ACC112 (cell line): ENCODE results near the gene HOXA9.

Experiments used
- H2AFZ ChIP-seq: fragments of 200-600 bp; sonication (generic); one replicate; pipeline ENCODE4 v1.6.0; 2017; ENCODE audit warnings: antibody characterized with exemption, low read length; ENCODE audit not compliant: unreplicated experiment
- H3K27ac ChIP-seq: fragments of 200-600 bp; sonication (generic); 2 replicates; pipeline ENCODE4 v1.5.1; 2014; ENCODE audit warnings: low read depth, mild to moderate bottlenecking, antibody characterized with exemption, low read length, moderate library complexity
- H3K27me3 ChIP-seq: fragments of 200-600 bp; sonication (generic); 2 replicates; pipeline ENCODE4 v1.6.1; 2014; ENCODE audit warnings: mild to moderate bottlenecking, antibody characterized with exemption, low read length, moderate library complexity, mixed read lengths; ENCODE audit not compliant: insufficient read depth
- H3K36me3 ChIP-seq: fragments of 200-600 bp; sonication (generic); 2 replicates; pipeline ENCODE4 v1.6.1; 2016; ENCODE audit warnings: mild to moderate bottlenecking, antibody characterized with exemption, low read length, moderate library complexity, mixed read lengths; ENCODE audit not compliant: insufficient read depth
- H3K4me1 ChIP-seq: fragments of 200-600 bp; sonication (generic); one replicate; pipeline ENCODE4 v1.6.1; 2016; ENCODE audit warnings: low read length, mixed read lengths; ENCODE audit not compliant: insufficient read depth, unreplicated experiment, control insufficient read depth
- H3K4me3 ChIP-seq: fragments of 200-600 bp; sonication (generic); 2 replicates; pipeline ENCODE4 v1.5.1; 2014; ENCODE audit warnings: mild to moderate bottlenecking, low read depth, low read length
- H3K79me2 ChIP-seq: fragments of 200-600 bp; sonication (generic); one replicate; pipeline ENCODE4 v1.6.0; 2016; ENCODE audit warnings: low read length; ENCODE audit not compliant: control insufficient read depth, unreplicated experiment, insufficient read depth

HOXA9 gene

DNA sequence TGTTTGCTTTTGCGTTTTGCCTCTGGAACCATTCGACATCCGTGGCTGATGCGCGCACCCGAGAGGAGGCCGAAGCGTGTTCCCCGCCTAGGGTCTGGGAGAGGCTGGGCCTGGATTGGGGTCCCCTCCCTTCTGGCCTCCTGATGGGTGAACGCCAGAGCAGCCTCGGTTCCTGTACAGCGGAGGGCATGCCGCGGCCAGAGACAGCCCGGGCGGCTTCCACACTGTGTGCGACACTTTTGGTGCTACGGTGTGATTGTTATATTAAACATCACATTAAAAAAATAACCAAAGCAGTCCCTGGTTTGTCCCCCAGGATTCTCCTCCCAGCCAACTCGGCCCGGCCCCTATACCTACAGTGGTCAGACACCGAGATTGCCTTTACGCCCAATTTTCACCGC, 5.2 kb downstream of the HOXA9 start:
- Histone ChIP-seq H3K4me3 (peak overlapping the region; percentile 80), H3K4me1 (no peaks in the 10 kb centered on the region), H3K36me3 (no peaks in the 10 kb centered on the region), H3K27ac (no peak overlapping the region), H2AFZ (peak overlapping the region; percentile 87), H3K79me2 (no peaks in the 10 kb centered on the region), H3K27me3 (peaks cover 95% of the 10 kb centered on the region)

DNA sequence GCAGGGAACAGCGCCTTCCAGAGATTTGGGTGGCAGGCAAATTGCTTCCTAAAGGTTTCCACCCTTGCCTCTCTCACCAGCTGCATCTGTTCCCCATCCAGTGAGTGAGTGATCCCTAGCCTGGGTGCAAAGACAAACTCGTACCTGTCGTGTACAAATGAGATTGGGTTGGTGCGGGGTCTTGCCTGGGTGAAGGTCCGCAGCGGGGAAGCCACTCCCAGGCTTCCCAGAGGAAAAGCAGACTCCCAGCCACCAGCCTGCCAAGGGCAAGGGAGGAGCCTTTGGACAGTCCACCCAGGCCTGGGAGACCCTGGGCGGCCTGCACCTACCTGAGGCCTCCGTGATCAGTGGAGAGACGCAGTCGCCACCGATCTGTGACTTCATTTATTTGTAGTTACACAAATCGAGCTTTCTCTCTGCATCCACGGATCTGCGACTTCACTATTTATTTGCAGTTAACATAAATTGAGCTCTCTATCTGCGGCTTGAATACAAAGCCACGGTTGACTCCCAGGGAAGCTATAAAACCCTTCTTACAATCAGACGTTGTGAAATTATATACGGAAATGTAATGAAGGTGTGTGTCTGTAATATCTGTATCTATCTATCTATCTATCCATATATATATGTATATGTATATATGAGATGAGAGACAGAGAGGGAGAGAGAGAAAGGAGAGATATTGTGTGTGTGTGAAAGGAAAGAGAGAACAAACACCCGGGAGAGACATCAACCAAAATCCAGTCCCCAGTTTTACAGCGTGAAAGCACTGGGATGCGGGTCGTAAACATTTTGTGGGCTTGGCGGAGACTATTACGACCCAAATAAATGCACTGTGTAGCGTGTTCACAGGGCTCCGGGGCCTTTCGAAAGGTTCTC, 5.8 kb downstream of the HOXA9 start:
- peaks cover 95% of the 10 kb centered on the region for H3K27me3 ChIP-seq
- no peaks in the 10 kb centered on the region for H3K79me2 ChIP-seq
- no peak overlapping the region for H2AFZ ChIP-seq
- no peaks in the 10 kb centered on the region for H3K4me1 ChIP-seq
- H3K27ac ChIP-seq, result no peak overlapping the region
- no peaks in the 10 kb centered on the region for H3K36me3 ChIP-seq
- H3K4me3 ChIP-seq, result no peak overlapping the region

DNA sequence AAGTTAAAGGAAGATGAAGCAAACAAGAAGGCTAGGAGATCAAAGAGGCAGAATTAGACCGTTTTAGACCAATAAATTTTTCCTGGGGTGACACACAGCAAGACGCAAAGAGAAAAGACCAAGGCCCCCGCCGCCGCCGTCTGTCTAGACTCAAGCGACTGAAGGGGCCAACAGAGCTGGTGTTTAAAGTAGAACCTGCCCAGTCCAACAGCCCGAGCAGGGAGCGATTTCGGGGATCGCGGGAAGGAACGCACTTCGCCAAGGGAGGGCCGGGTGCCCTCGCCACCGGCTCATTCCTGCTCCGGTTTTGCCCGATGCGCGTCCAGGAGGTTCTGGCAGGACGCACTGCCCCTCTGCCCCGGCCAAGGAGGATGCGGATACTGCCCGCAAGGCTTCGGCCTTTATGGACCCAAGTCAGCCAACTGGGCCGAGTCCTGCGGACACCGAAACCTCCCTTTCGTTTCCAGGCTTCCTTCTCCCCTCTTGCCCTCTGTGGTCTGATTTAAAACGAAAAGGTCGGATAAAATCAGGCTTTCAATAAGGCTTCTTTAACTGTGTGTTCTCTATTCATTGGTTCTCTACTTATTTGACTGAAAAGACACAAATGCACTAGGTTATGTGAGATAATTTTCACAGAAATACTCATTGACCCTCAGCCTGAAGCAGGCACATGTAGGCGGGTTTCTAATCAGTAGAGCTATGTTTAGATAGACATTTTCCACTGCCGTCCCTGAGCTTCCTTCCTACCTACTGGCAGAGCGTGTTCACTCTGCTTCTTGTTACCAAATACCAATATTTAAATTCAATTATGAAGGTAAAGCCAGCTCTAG, 6.7 kb downstream of the HOXA9 start:
- no peaks in the 10 kb centered on the region for H3K4me1 ChIP-seq
- no peak overlapping the region for H2AFZ ChIP-seq
- H3K4me3 ChIP-seq, result no peak overlapping the region
- no peaks in the 10 kb centered on the region for H3K79me2 ChIP-seq
- no peaks in the 10 kb centered on the region for H3K36me3 ChIP-seq
- no peak overlapping the region for H3K27ac ChIP-seq
- peaks cover 95% of the 10 kb centered on the region for H3K27me3 ChIP-seq

DNA sequence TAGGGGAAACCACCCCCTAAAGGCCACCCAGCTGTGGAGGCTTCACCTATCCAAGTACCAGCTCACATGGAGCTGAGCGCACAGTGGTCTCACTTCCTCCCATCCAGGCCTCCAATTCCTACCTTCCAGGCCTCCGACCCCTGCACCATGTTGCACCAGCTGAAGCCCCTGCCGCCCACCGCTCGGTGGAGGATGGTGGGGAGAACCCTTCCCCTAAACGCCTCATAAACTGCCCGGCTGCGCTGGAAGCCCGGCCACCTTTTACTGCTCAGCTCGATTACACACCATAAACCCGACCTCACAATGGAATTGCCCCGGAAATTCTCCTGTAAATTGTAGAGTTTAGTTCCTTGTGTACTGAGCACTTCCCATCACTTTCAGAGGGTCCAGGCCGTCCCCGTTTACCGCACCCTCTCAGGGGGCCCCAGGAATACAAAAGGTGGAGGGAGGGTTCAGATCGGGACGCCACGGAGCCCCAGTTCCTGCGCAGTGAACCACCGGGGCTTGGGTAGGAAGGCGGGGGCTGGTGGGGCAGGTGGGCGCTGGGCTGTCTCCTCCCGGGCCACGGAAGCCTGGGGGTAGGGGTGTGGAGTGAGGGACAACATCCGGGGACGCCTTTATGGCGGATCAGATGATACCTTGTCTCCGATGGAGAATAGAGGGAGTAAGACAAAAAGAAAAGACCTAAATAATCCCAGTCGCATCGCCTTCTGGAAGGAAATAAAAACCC, 7.5 kb downstream of the HOXA9 start:
- H3K27ac ChIP-seq, result no peak overlapping the region
- no peak overlapping the region for H3K4me3 ChIP-seq
- no peaks in the 10 kb centered on the region for H3K79me2 ChIP-seq
- no peaks in the 10 kb centered on the region for H3K4me1 ChIP-seq
- H3K36me3 ChIP-seq, result no peaks in the 10 kb centered on the region
- H3K27me3 ChIP-seq, result peaks cover 95% of the 10 kb centered on the region
- H2AFZ ChIP-seq, result no peak overlapping the region

DNA sequence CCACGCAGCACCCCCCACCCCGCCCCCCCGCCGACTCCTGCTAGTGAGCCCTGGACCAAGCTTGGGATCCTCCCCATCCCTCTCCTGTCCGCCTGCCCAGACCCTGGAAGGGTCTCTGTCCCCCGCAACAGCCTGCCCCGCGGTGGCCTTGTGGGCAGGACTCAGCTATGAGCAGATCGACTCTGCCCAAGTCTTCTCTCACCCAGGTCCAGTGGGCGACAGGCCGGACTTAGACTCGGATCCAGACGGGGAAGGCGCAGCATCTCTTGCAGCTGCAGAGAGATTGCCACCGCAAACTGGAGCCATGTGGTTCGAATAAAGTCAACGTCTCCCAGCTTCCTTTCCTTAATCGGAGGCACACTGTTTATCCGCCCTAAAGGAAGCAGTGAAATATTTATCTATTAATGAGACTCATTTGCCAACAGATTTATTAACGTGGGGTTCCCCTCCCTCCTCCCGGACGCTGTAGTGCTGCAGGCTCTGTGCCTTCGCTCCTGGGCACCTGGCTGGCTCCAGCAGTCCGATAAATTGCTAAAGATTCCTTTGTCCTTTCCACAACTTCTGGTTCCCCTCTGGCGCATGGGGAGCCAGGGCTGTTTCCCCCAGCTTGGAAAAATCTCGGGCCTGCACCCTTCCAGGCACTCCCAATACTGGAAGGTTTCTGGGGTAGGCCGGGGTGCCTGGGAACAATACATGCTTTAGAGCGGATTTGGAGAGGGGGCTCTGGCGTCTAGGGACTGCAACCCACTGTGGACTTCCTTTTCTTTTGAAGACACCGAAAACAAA, 8.2 kb downstream of the HOXA9 start:
- no peaks in the 10 kb centered on the region for H3K79me2 ChIP-seq
- no peaks in the 10 kb centered on the region for H3K4me1 ChIP-seq
- H3K4me3 ChIP-seq, result no peak overlapping the region
- no peak overlapping the region for H3K27ac ChIP-seq
- H3K27me3 ChIP-seq, result peaks cover 95% of the 10 kb centered on the region
- no peaks in the 10 kb centered on the region for H3K36me3 ChIP-seq
- no peak overlapping the region for H2AFZ ChIP-seq

DNA sequence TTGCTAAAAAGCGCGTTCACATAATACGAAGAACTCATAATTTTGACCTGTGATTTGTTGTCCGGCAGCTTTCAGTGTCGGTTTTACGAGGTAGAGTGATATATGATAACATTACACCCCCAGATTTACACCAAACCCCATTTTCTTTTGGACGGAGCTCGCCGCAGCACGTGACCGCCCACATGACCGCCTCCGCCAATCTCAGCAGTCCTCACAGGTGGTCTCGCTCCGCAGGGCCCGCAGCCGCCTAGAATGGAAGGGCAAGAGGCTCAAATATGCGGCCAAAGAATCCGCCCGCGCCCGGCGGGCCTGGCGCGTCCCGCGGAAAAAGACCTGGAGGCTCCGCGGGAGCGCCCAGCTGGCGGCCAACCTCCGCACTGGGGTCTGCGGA, 8.8 kb downstream of the HOXA9 start, which contains the start of gene HOXA7:
HOXA7 (minus strand) TSS at position 168 of the 391 bp plus-strand sequence; CDS start at position 38, 130 bp downstream.
- Histone ChIP-seq H3K27ac (no peak within 1 kb of the TSS), H3K4me3 (peak within 1 kb of the TSS; percentile 36; the same call in 1 of the 2 replicates), H3K79me2 (no peaks in the 10 kb centered on the region), H2AFZ (no peak within 1 kb of the TSS), H3K36me3 (no peaks in the 10 kb centered on the region), H3K4me1 (no peaks in the 10 kb centered on the region), H3K27me3 (peaks cover 97% of the 10 kb centered on the region)

DNA sequence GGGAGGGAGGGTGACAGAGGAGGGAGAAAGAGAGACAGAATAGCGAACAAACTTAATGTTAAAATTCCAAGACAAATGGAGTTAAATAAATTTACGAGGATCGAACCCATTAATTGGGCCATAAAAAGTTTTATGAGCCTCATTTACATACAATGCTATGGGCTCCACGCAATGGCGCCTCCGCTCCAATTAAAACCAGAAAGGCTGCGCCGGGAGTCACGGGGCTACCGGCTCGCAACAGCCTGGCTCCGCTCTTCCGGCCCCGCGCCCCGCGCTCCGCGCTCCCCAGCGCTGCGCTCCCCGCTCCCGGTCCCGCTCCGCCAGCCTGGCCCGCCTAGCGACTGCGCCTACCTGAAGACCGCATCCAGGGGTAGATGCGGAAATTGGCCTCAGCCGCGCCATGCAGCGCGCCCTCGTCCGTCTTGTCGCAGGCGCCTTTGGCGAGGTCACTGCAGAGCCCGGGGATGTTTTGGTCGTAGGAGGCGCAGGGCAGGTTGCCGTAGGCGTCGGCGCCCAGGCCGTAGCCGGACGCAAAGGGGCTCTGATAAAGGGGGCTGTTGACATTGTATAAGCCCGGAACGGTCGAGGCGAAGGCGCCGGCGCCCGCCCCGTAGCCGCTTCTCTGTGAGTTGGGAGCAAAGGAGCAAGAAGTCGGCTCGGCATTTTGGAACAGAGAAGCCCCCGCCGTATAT, 9.4 kb downstream of the HOXA9 start:
- H3K27me3 ChIP-seq, result peaks cover 99% of the 10 kb centered on the region
- no peaks in the 10 kb centered on the region for H3K4me1 ChIP-seq

DNA sequence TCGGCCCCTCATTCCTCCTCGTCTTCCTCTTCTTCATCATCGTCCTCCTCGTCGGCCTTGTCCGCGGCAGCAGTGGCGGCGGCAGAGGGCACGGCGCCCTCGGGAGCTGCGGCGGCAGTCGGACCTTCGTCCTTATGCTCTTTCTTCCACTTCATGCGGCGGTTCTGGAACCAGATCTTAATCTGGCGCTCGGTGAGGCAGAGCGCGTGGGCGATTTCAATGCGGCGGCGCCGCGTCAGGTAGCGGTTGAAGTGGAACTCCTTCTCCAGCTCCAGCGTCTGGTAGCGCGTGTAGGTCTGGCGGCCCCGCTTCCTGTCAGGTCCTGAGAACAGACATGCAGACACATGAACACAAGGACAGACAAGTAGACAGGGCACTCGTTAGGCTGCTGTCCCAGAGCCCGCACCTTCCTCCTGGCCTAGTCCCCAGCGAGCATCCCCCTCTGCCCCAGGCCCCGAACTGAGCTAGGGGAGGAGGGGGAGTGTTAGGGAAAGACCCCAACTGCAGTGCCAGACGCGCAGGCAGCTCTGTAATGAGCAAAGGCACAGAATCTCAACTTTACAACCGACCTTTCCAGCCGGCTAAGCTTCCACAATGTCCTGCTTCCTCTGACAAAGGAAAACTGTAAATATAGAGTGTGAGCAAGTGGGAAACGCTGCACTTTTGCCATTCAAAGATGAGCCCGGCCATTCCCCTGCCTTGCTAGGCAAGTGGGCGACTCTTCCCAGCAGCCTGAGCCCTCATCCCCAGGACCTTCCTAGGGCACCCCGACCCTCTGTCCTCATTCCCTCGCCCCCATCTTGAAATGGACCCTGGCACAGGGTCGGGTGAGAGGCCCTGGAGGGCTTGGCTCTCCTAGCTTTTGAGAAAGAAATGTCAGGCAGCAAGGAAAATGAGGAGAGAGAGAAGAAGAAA, 10.2 kb downstream of the HOXA9 start:
- peak overlapping the region; percentile 63; the same call in 1 of the 2 replicates for H3K4me3 ChIP-seq
- H3K4me1 ChIP-seq, result no peaks in the 10 kb centered on the region
- H3K36me3 ChIP-seq, result no peaks in the 10 kb centered on the region
- peaks cover 98% of the 10 kb centered on the region for H3K27me3 ChIP-seq
- H3K79me2 ChIP-seq, result no peaks in the 10 kb centered on the region
- H3K27ac ChIP-seq, result no peak overlapping the region
- no peak overlapping the region for H2AFZ ChIP-seq

More for the DNA sequence above, 9.4 kb downstream of the HOXA9 start:
- Histone ChIP-seq H3K36me3 (no peaks in the 10 kb centered on the region), H3K4me3 (peak overlapping the region; percentile 36; the same call in 1 of the 2 replicates), H3K27ac (no peak overlapping the region), H3K79me2 (no peaks in the 10 kb centered on the region), H2AFZ (no peak overlapping the region)

DNA sequence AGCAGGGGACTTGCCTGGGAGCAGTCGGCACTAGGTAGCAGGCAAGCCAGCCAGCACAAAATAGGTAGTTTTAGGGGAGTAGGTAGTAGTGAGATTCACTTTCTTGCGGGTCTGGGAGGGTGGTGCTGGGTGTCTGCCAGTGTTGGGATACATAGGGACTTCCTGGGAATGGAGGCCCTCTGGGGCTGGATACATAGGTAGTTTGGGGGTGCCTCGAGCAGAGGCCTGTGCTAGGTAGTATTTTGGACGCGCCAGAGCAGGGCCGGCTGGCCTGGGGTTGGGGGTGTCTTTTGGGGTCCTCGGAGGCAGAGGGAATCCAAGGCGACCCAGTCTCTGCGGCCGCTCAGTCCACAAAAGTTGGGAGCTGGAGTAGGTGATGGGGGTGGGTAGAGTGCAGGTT, 11.0 kb downstream of the HOXA9 start:
- no peaks in the 10 kb centered on the region for H3K79me2 ChIP-seq
- H3K27ac ChIP-seq, result no peak overlapping the region
- H3K4me3 ChIP-seq, result peak overlapping the region; percentile 63; the same call in 1 of the 2 replicates
- H3K27me3 ChIP-seq, result peaks cover 98% of the 10 kb centered on the region
- H2AFZ ChIP-seq, result no peak overlapping the region
- no peaks in the 10 kb centered on the region for H3K4me1 ChIP-seq
- H3K36me3 ChIP-seq, result no peaks in the 10 kb centered on the region
